Type B pancreatic cell (in vitro differentiated cells): ENCODE data around the gene RAP1GAP. TPM values are rescaled to one million over a fixed set of nuclear protein-coding genes. Genes with fewer than 3 reads are reported as not detected.
A peak's percentile ranks its signal among the peaks of the same experiment; 100 is the strongest.

Experiments used
- DNase-seq: peaks from one replicate; pipeline ENCODE4 v3.0.0; 2021; ENCODE audit warnings: mixed read lengths; ENCODE audit not compliant: unreplicated experiment; ENCODE audit errors: extremely low spot score
- H3K27ac Mint-ChIP-seq: 2 replicates; pipeline ENCODE4 v1.8.0; 2021; ENCODE audit warnings: mild to moderate bottlenecking, mixed read lengths
- H3K27me3 Mint-ChIP-seq: 2 replicates; pipeline ENCODE4 v1.8.0; 2021; ENCODE audit warnings: mixed read lengths
- H3K36me3 Mint-ChIP-seq: 2 replicates; pipeline ENCODE4 v1.8.0; 2021; ENCODE audit warnings: mixed read lengths
- H3K4me1 Mint-ChIP-seq: one replicate; pipeline ENCODE4 v1.8.0; 2021; ENCODE audit warnings: mixed read lengths; ENCODE audit not compliant: unreplicated experiment
- H3K4me3 Mint-ChIP-seq: 2 replicates; pipeline ENCODE4 v1.8.0; 2021; ENCODE audit warnings: mild to moderate bottlenecking, mixed read lengths
- H3K9me3 Mint-ChIP-seq: 2 replicates; pipeline ENCODE4 v1.8.0; 2021; ENCODE audit warnings: mixed read lengths
- CTCF ChIP-seq: fragments of 200-600 bp; sonication (generic); conservative IDR thresholded peaks from 2 replicates; pipeline ENCODE4 v1.5.0; 2021; ENCODE audit warnings: antibody characterized with exemption, mild to moderate bottlenecking
- total RNA-seq: library from RNA; stranded (reverse); gene quantifications from 2 replicates; pipeline ENCODE4 v1.2.1, GENCODE V29; 2021; ENCODE audit warnings: low replicate concordance

Gene RAP1GAP
- total RNA-seq, 1 donor from 2014 or later = 18.5 TPM

GRCh38 chr1:21705303-21705980 is 36.3 kb upstream of the RAP1GAP start:
- DNase-seq = no peak
- TF ChIP-seq CTCF = no peak
- Mint-ChIP-seq H3K36me3 (peaks cover 30% of the 10 kb centered on the region), H3K27me3 (no peaks in the 10 kb centered on the region), H3K4me3 (no peak overlapping the region), H3K9me3 (no peaks in the 10 kb centered on the region), H3K27ac (no peak overlapping the region), H3K4me1 (no peaks in the 10 kb centered on the region)

- Mint-ChIP-seq H3K36me3 (peaks cover 30% of the 10 kb centered on the region), H3K9me3 (no peaks in the 10 kb centered on the region), H3K4me3 (no peak overlapping the region), H3K27ac (no peak overlapping the region), H3K27me3 (no peaks in the 10 kb centered on the region), H3K4me1 (no peaks in the 10 kb centered on the region)
- no peak for TF ChIP-seq CTCF
- DNase-seq = no peak
These were observed 35.0 kb upstream of the RAP1GAP start for GRCh38 chr1:21704145-21704544.

DNA sequence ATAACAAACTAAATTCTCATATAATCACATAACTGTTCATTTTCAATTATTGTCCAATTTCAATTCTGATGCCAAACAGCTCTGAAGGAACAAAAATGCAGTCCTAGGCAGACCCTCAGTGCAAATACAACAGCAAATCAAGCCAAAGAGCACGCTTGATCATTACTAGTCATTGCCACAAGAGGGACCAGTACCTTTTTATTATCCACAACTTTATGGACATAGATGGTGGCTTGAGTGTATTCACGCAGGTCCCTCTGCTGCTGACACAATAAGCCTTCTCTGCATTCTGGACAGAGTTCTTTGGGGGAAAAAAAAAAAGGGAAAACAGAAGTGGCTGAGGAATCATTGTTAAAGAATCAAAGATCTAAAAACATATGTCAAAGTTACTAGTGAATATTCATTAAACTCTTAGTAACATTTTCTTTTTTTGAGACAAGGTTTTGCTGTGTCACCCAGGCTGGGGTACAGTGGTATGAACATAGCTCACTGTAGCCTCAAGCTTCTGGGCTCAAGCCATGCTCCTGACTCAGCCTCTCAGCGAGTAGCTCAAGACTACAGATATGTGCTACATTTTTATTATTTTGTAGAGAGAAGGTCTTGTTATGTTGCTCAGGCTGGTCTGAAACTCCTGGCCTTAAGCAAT is 34.3 kb upstream of the RAP1GAP start:
- no peaks in the 10 kb centered on the region for H3K4me1 Mint-ChIP-seq
- DNase-seq = no peak
- H3K27me3 Mint-ChIP-seq = no peaks in the 10 kb centered on the region
- H3K36me3 Mint-ChIP-seq = peaks cover 31% of the 10 kb centered on the region
- no peak overlapping the region for H3K27ac Mint-ChIP-seq
- TF ChIP-seq CTCF = peak; percentile 77
- H3K4me3 Mint-ChIP-seq = no peak overlapping the region
- no peaks in the 10 kb centered on the region for H3K9me3 Mint-ChIP-seq

GRCh38 chr1:21702780-21703179 is 33.6 kb upstream of the RAP1GAP start:
- TF ChIP-seq CTCF = no peak
- no peak for DNase-seq
- Mint-ChIP-seq H3K4me1 (no peaks in the 10 kb centered on the region), H3K27ac (no peak overlapping the region), H3K27me3 (no peaks in the 10 kb centered on the region), H3K36me3 (peaks cover 34% of the 10 kb centered on the region), H3K4me3 (no peak overlapping the region), H3K9me3 (no peaks in the 10 kb centered on the region)

DNA sequence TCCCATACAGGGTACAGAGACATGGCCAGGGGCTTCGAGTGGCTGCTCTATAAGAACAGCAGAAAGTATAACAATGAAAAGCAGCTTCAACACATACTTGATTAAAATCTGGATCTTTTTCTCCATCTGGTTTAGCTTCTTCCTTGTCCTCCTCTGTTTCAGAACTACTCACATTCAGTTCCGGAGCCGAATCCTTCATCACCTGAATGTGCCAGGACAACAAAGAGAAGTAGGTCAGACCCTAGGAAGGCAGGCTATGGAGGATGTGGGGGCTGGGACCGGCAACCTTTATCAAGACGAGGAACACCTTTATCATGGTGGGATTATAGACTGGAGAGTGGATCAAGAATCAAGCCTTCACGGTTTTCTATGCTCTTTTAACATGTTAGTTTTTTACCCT is 32.2 kb upstream of the RAP1GAP start:
- H3K36me3 Mint-ChIP-seq = peaks cover 34% of the 10 kb centered on the region

More for the DNA sequence above, 32.2 kb upstream of the RAP1GAP start:
- Mint-ChIP-seq H3K9me3 (no peaks in the 10 kb centered on the region), H3K27ac (no peak overlapping the region), H3K4me1 (no peaks in the 10 kb centered on the region), H3K27me3 (no peaks in the 10 kb centered on the region), H3K4me3 (no peak overlapping the region)
- no peak for TF ChIP-seq CTCF
- no peak for DNase-seq
